Vagina (tissue), 2 donors: ENCODE results near the gene PATE3. TPM values are rescaled to one million over a fixed set of nuclear protein-coding genes. Genes with fewer than 3 reads are reported as not detected.

Experiments
- DNase-seq, 2 donors: peaks; one replicate each; pipeline ENCODE4 v3.0.0-alpha.2; 2017; ENCODE audit errors: extremely low spot score in 2 of 2
- H3K27ac ChIP-seq: fragments of 200-600 bp; sonication (generic); one replicate; pipeline ENCODE4 v1.5.1; 2019
- H3K27me3 ChIP-seq: fragments of 200-600 bp; sonication (generic); one replicate; pipeline ENCODE4 v1.5.1; 2019
- H3K36me3 ChIP-seq, 2 donors: fragments of 200-600 bp; sonication (generic); one replicate each; pipeline ENCODE4 v1.5.1; 2017 to 2019
- H3K4me1 ChIP-seq: fragments of 200-600 bp; sonication (generic); one replicate; pipeline ENCODE4 v1.5.1; 2019
- H3K4me3 ChIP-seq, 2 donors: fragments of 200-600 bp; sonication (generic); 1 replicate in 1 of 2; 2 replicates in 1 of 2; pipeline ENCODE4 v1.5.1; 2016 to 2019
- H3K9me3 ChIP-seq: fragments of 200-600 bp; sonication (generic); one replicate; pipeline ENCODE4 v1.5.1; 2019
- POLR2A ChIP-seq, 2 donors: fragments of 450-650 bp; IDR thresholded peaks; one replicate each; pipeline ENCODE4 v1.6.1; 2017; ENCODE audit warnings: antibody characterized with exemption in 2 of 2, mild to moderate bottlenecking in 2 of 2, moderate library complexity in 2 of 2
- POLR2AphosphoS5 ChIP-seq, 2 donors: sonication (generic); formaldehyde crosslinking; IDR thresholded peaks; one replicate each; pipeline ENCODE4 v1.9.0; 2017; ENCODE audit warnings: antibody characterized with exemption in 2 of 2, mild to moderate bottlenecking in 2 of 2, low read depth in 1 of 2; ENCODE audit not compliant: insufficient read depth in 1 of 2
- intact Hi-C: fragments of 100-400 bp; cut with DNase I; formaldehyde crosslinking; loops from one replicate; pipeline ENCODE4 v1.15.1; 2023
- total RNA-seq: library from RNA; depleted of rRNA; stranded (reverse); fragments of >200 nt; gene quantifications from one replicate; pipeline ENCODE4 v1.2.3, GENCODE V29; 2016
- TF ChIP-seq, protein P1 (sequence below), 3 experiments: fragments of 450-650 bp in 2 of 3; fragments of 200-600 bp in 1 of 3; sonication (generic) in 1 of 3; IDR thresholded peaks; one replicate each; pipeline ENCODE4 v1.5.1; 2017 to 2019; ENCODE audit warnings: antibody characterized with exemption in 3 of 3, mild to moderate bottlenecking in 2 of 3, moderate library complexity in 2 of 3

Gene PATE3
- total RNA-seq, 1 donor from 2014 or later, result not detected

GRCh38 chr11:125770583-125770982 lies 17.3 kb upstream of the PATE3 start:
- intact Hi-C loops, result no loop called here
- DNase-seq, result no peak

GRCh38 chr11:125772834-125773505 lies 15.0 kb upstream of the PATE3 start:
- Histone ChIP-seq H3K27ac (no peak overlapping the region), H3K9me3 (no peaks in the 10 kb centered on the region), H3K4me1 (no peaks in the 10 kb centered on the region), H3K4me3 (no peak overlapping the region), H3K27me3 (no peaks in the 10 kb centered on the region), H3K36me3 (no peaks in the 10 kb centered on the region)
- intact Hi-C loops, result no loop called here
- no peak for DNase-seq
- TF ChIP-seq, protein P1, sequence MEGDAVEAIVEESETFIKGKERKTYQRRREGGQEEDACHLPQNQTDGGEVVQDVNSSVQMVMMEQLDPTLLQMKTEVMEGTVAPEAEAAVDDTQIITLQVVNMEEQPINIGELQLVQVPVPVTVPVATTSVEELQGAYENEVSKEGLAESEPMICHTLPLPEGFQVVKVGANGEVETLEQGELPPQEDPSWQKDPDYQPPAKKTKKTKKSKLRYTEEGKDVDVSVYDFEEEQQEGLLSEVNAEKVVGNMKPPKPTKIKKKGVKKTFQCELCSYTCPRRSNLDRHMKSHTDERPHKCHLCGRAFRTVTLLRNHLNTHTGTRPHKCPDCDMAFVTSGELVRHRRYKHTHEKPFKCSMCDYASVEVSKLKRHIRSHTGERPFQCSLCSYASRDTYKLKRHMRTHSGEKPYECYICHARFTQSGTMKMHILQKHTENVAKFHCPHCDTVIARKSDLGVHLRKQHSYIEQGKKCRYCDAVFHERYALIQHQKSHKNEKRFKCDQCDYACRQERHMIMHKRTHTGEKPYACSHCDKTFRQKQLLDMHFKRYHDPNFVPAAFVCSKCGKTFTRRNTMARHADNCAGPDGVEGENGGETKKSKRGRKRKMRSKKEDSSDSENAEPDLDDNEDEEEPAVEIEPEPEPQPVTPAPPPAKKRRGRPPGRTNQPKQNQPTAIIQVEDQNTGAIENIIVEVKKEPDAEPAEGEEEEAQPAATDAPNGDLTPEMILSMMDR (IDR thresholded peaks at IDR 0.05), result no peak
- TF ChIP-seq POLR2A (IDR thresholded peaks at IDR 0.05) (no peak), POLR2AphosphoS5 (IDR thresholded peaks at IDR 0.05; ENCODE audit: insufficient read depth in 1 of 2, low read depth in 1 of 2) (no peak)

More at GRCh38 chr11:125770583-125770982, 17.3 kb upstream of the PATE3 start:
- Histone ChIP-seq H3K27ac (no peak overlapping the region), H3K27me3 (no peaks in the 10 kb centered on the region), H3K4me1 (no peaks in the 10 kb centered on the region), H3K36me3 (no peaks in the 10 kb centered on the region), H3K4me3 (no peak overlapping the region), H3K9me3 (no peaks in the 10 kb centered on the region)
- no peak for TF ChIP-seq POLR2A (IDR thresholded peaks at IDR 0.05)
- no peak for TF ChIP-seq POLR2AphosphoS5 (IDR thresholded peaks at IDR 0.05; ENCODE audit: insufficient read depth in 1 of 2, low read depth in 1 of 2)
- TF ChIP-seq, protein P1 (IDR thresholded peaks at IDR 0.05), result no peak

DNA sequence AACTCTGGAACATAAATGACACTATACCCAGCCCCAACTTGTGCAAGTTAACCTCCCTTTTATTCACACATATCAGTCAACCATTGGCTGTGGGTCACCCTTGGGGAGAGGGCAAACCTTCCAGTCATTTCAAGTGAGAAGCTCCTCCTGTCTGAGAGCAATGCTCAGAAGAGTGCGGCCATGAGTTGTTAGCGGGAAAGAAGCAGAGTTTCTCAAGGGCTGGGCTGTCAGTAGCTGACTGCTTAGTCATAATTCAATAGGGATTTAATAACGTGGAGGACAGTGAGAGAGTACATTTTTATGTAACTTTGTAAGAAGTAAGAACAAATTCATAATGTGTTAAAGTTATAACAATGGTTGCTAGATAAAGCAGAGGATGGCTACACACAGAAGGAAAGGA lies 14.4 kb upstream of the PATE3 start:
- H3K4me1 ChIP-seq, result no peaks in the 10 kb centered on the region
- intact Hi-C loops, result no loop called here
- H3K27me3 ChIP-seq, result no peaks in the 10 kb centered on the region
- no peak overlapping the region for H3K27ac ChIP-seq
- no peak for DNase-seq
- no peaks in the 10 kb centered on the region for H3K36me3 ChIP-seq
- TF ChIP-seq, protein P1 (IDR thresholded peaks at IDR 0.05), result no peak
- TF ChIP-seq POLR2A (IDR thresholded peaks at IDR 0.05) (no peak), POLR2AphosphoS5 (IDR thresholded peaks at IDR 0.05; ENCODE audit: insufficient read depth in 1 of 2, low read depth in 1 of 2) (no peak)
- no peaks in the 10 kb centered on the region for H3K9me3 ChIP-seq
- no peak overlapping the region for H3K4me3 ChIP-seq

GRCh38 chr11:125777309-125777708 lies 10.6 kb upstream of the PATE3 start:
- Histone ChIP-seq H3K27ac (no peak overlapping the region), H3K36me3 (no peaks in the 10 kb centered on the region), H3K9me3 (no peaks in the 10 kb centered on the region), H3K4me3 (no peak overlapping the region), H3K27me3 (no peaks in the 10 kb centered on the region), H3K4me1 (no peaks in the 10 kb centered on the region)
- no peak for DNase-seq
- TF ChIP-seq POLR2AphosphoS5 (IDR thresholded peaks at IDR 0.05; ENCODE audit: insufficient read depth in 1 of 2, low read depth in 1 of 2), result no peak
- no peak for TF ChIP-seq POLR2A (IDR thresholded peaks at IDR 0.05)
- TF ChIP-seq, protein P1 (IDR thresholded peaks at IDR 0.05), result no peak
- intact Hi-C loops, result no loop called here

DNA sequence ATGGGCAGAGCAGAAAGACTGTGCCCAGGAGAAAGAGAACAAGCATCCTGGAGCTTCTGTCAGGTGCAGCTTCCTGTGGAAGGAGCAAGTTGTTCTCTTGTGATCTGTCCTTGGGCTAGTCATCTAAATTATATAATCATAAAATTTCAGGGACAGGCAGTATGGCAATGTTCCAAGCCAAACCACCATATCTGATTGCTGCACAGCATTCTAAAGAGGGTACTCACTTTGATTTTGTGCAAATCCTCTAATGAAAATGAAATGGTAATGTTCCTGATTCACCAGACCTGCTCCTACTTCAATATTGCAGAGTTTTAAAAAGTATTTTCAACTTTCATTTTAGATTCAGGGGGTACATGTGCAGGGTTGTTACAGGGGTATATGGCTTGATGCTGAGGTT lies 9.2 kb upstream of the PATE3 start, which contains the start of gene PATE2:
TSS of gene PATE2 (minus strand) at position 101 of the 400 bp plus-strand sequence. CDS start at position 46, 55 bp downstream.
- no peak within 1 kb of the TSS for H3K4me3 ChIP-seq
- H3K36me3 ChIP-seq, result no peaks in the 10 kb centered on the region
- TF ChIP-seq POLR2AphosphoS5 (IDR thresholded peaks at IDR 0.05; ENCODE audit: insufficient read depth in 1 of 2, low read depth in 1 of 2) (no peak), POLR2A (IDR thresholded peaks at IDR 0.05) (no peak)
- TF ChIP-seq, protein P1 (IDR thresholded peaks at IDR 0.05), result no peak
- no peak within 1 kb of the TSS for H3K27ac ChIP-seq
- no peak for DNase-seq
- intact Hi-C loops, result no loop called here
- H3K4me1 ChIP-seq, result no peaks in the 10 kb centered on the region
- no peaks in the 10 kb centered on the region for H3K9me3 ChIP-seq
- no peaks in the 10 kb centered on the region for H3K27me3 ChIP-seq
